Mesenteric fat pad (tissue), 1 donor: Measurements from ENCODE around the gene FEM1B. TPM values are rescaled to one million over a fixed set of nuclear protein-coding genes. Genes with fewer than 3 reads are reported as not detected.

Experiments used
- DNase-seq: peaks from one replicate; pipeline ENCODE4 v3.0.0-alpha.2; 2020; ENCODE audit warnings: low spot score
- total RNA-seq: library from RNA; stranded (reverse); fragmentation: NEBNext Ultra II Directional; extraction: Animal tissue kit (Norgen Biotek cat#: 25700); gene quantifications from one replicate; pipeline ENCODE4 v1.2.1, GENCODE V29; 2021
- donor health status: DM: yes; HTN: yes; CAD: no.

FEM1B gene
- total RNA-seq, 1 donor from 2014 or later, result 48.7 TPM

- DNase-seq, result no peak
Measured at GRCh38 chr15:68344600-68344999, 67.1 kb downstream of the FEM1B start.

Other genes starting within 250 kb of the FEM1B start
- gene PIAS1, start 223.4 kb upstream of the FEM1B start, total RNA-seq, result 37.3 TPM
- gene CALML4, start 72.4 kb upstream of the FEM1B start, total RNA-seq, result 7.2 TPM
- gene CLN6, start 48.0 kb upstream of the FEM1B start, total RNA-seq, result 24.7 TPM
- 4.5 TPM for gene ITGA11, start 154.4 kb downstream of the FEM1B start, total RNA-seq